Caki2 (cell line): ENCODE data around the gene KAZALD1. TPM values are rescaled to one million over a fixed set of nuclear protein-coding genes. Genes with fewer than 3 reads are reported as not detected.
A peak's percentile ranks its signal among the peaks of the same experiment; 100 is the strongest.

ENCODE experiments used
- DNase-seq: peaks from one replicate; pipeline ENCODE4 v3.0.0-alpha.2; 2015; ENCODE audit warnings: low read depth
- in situ Hi-C: cut with HindIII; loops from 2 replicates; pipeline ENCODE4 v1.10.0; 2016; ENCODE audit warnings: low sequenced_read_pairs, low pct_unique_long_range_greater_than_20kb, mixed read lengths
- total RNA-seq: library from RNA; depleted of rRNA; stranded (reverse); fragments of >200 nt; shearing (Covaris generic); gene quantifications from 2 replicates; pipeline ENCODE4 v1.2.3, GENCODE V29; 2014; ENCODE audit warnings: low replicate concordance; rRNA removed

KAZALD1 gene
- 35.4 and 44.5 TPM in 2 replicates for total RNA-seq

GRCh38 chr10:101061624-101062231, at the start of gene KAZALD1:
Gene KAZALD1, plus strand, starts transcription at chr10:101061989. Its CDS starts 604 bp downstream, at chr10:101062593.
- DNase-seq = peak; percentile 50
- in situ Hi-C loops = no loop called here

- in situ Hi-C loops = no loop called here
- DNase-seq = peak; percentile 89
These were observed 49.0 kb upstream of the KAZALD1 start for GRCh38 chr10:101012525-101013364.

GRCh38 chr10:101013365-101013825, 48.4 kb upstream of the KAZALD1 start:
- no peak for DNase-seq
- in situ Hi-C loops = no loop called here

GRCh38 chr10:101014230-101014884, 47.4 kb upstream of the KAZALD1 start:
- peak; percentile 66 for DNase-seq
- in situ Hi-C loops = no loop called here

- in situ Hi-C loops = no loop called here
- peak; percentile 81 for DNase-seq
These were observed 46.7 kb upstream of the KAZALD1 start for GRCh38 chr10:101014966-101015581.

GRCh38 chr10:101015582-101015973, 46.2 kb upstream of the KAZALD1 start:
- no peak for DNase-seq
- in situ Hi-C loops = no loop called here

GRCh38 chr10:101016814-101017213, 45.0 kb upstream of the KAZALD1 start:
- DNase-seq = no peak
- in situ Hi-C loops = no loop called here

GRCh38 chr10:101018118-101018599, 43.6 kb upstream of the KAZALD1 start:
- in situ Hi-C loops = no loop called here
- no peak for DNase-seq

GRCh38 chr10:101018600-101019439, 43.0 kb upstream of the KAZALD1 start:
- peak; percentile 46 for DNase-seq
- in situ Hi-C loops = no loop called here

- DNase-seq = no peak
- in situ Hi-C loops = no loop called here
These were observed 42.4 kb upstream of the KAZALD1 start for GRCh38 chr10:101019440-101019703.

- in situ Hi-C loops = no loop called here
- no peak for DNase-seq
These were observed 41.2 kb upstream of the KAZALD1 start for GRCh38 chr10:101020427-101021075.

GRCh38 chr10:101021239-101021638, 40.5 kb upstream of the KAZALD1 start:
- in situ Hi-C loops = no loop called here
- DNase-seq = no peak

GRCh38 chr10:101021692-101022251, 40.0 kb upstream of the KAZALD1 start:
- no peak for DNase-seq
- in situ Hi-C loops = no loop called here

GRCh38 chr10:101022967-101023705, 38.7 kb upstream of the KAZALD1 start:
- no peak for DNase-seq
- in situ Hi-C loops = no loop called here

GRCh38 chr10:101027106-101027720, 34.6 kb upstream of the KAZALD1 start:
- in situ Hi-C loops = no loop called here
- DNase-seq = no peak
